ENCODE data around the gene ETF1.

DNA sequence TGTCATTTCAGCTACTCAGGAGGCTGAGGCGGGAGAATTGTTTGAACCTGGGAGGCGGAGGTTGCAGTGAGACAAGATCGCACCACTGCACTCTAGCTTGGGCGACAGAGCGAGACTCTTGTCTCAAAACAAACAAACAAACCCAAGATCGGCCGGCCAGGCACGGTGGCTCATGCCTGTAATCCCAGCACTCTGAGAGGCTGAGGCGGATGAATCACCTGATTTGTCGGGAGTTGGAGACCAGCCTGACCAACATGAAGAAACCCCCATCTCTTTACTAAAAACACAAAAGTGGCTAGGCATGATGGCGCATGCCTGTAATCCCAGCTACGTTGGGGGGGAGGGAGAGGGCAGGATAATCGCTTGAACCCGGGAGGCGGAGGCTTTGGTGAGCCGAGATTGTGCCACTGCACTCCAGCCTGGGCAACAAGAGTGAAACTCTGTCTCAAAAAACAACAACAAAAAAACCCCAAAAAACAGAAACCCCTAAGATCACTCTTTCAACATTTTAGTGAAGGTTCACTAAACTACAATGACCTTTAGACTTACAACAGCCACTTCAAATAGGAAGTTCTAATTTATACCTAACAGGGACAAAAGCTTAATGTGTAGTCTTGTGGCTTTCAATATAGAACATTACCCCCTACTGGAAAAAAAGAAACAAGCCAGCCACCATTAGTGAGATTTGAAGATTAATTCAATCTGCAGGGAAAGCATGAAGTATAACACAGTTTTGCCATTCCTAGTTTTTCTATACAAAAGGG, 25.2 kb upstream of the ETF1 start:
- TF ChIP-seq POLR2AphosphoS5 (IDR thresholded peaks at IDR 0.05; ENCODE audit: low read depth, low read length) (no peak), TAF1 (IDR thresholded peaks at IDR 0.05; ENCODE audit: borderline replicate concordance, insufficient read depth, low read length) (no peak)
- TF ChIP-seq, protein P1, sequence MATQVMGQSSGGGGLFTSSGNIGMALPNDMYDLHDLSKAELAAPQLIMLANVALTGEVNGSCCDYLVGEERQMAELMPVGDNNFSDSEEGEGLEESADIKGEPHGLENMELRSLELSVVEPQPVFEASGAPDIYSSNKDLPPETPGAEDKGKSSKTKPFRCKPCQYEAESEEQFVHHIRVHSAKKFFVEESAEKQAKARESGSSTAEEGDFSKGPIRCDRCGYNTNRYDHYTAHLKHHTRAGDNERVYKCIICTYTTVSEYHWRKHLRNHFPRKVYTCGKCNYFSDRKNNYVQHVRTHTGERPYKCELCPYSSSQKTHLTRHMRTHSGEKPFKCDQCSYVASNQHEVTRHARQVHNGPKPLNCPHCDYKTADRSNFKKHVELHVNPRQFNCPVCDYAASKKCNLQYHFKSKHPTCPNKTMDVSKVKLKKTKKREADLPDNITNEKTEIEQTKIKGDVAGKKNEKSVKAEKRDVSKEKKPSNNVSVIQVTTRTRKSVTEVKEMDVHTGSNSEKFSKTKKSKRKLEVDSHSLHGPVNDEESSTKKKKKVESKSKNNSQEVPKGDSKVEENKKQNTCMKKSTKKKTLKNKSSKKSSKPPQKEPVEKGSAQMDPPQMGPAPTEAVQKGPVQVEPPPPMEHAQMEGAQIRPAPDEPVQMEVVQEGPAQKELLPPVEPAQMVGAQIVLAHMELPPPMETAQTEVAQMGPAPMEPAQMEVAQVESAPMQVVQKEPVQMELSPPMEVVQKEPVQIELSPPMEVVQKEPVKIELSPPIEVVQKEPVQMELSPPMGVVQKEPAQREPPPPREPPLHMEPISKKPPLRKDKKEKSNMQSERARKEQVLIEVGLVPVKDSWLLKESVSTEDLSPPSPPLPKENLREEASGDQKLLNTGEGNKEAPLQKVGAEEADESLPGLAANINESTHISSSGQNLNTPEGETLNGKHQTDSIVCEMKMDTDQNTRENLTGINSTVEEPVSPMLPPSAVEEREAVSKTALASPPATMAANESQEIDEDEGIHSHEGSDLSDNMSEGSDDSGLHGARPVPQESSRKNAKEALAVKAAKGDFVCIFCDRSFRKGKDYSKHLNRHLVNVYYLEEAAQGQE (IDR thresholded peaks at IDR 0.05; ENCODE audit: insufficient read depth in 1 of 2, low read depth in 2 of 2, low read length in 2 of 2) = no peak
